Rectal smooth muscle tissue (tissue), 1 donor: ENCODE measurements around the gene PCDHGB3.
A peak's percentile ranks its signal among the peaks of the same experiment; 100 is the strongest.
"Not testable (repeated sequence)": the region's sequence is repeated elsewhere in the genome, so short reads cannot be mapped to it uniquely, and the experiment has no call there.

ENCODE experiments used
- H3K27ac ChIP-seq: one replicate; pipeline ENCODE4 v1.7.0; 2013; ENCODE audit warnings: low read depth, low read length, inconsistent platforms
- H3K27me3 ChIP-seq: one replicate; pipeline ENCODE4 v1.7.0; 2013; ENCODE audit warnings: low read length; ENCODE audit not compliant: control insufficient read depth, insufficient read depth
- H3K36me3 ChIP-seq: one replicate; pipeline ENCODE4 v1.7.0; 2013; ENCODE audit warnings: low read length; ENCODE audit not compliant: control insufficient read depth, insufficient read depth
- H3K4me1 ChIP-seq: one replicate; pipeline ENCODE4 v1.7.0; 2013; ENCODE audit warnings: low read length; ENCODE audit not compliant: control insufficient read depth, insufficient read depth
- H3K4me3 ChIP-seq: one replicate; pipeline ENCODE4 v1.7.0; 2013; ENCODE audit warnings: low read length
- H3K9ac ChIP-seq: one replicate; pipeline ENCODE4 v1.7.0; 2013; ENCODE audit warnings: low read length

PCDHGB3 gene

GRCh38 chr5:141366016-141366896, 3.8 kb upstream of the PCDHGB3 start:
- no peaks in the 10 kb centered on the region for H3K27me3 ChIP-seq
- H3K27ac ChIP-seq, result no peak overlapping the region
- no peaks in the 10 kb centered on the region for H3K4me1 ChIP-seq
- no peak overlapping the region for H3K9ac ChIP-seq
- no peaks in the 10 kb centered on the region for H3K36me3 ChIP-seq
- peak overlapping the region; percentile 44 for H3K4me3 ChIP-seq

- no peak overlapping the region for H3K27ac ChIP-seq
- peaks cover 3% of the 10 kb centered on the region for H3K36me3 ChIP-seq
- H3K9ac ChIP-seq, result no peak overlapping the region
- H3K4me1 ChIP-seq, result no peaks in the 10 kb centered on the region
- H3K4me3 ChIP-seq, result peak overlapping the region; percentile 30
- no peaks in the 10 kb centered on the region for H3K27me3 ChIP-seq
Measured at GRCh38 chr5:141371572-141372475, 1.8 kb downstream of the PCDHGB3 start.

- H3K36me3 ChIP-seq, result peaks cover 3% of the 10 kb centered on the region
- no peak within 1 kb of the TSS for H3K9ac ChIP-seq
- peak within 1 kb of the TSS; percentile 45 for H3K4me3 ChIP-seq
- no peak within 1 kb of the TSS for H3K27ac ChIP-seq
- no peaks in the 10 kb centered on the region for H3K4me1 ChIP-seq
- H3K27me3 ChIP-seq, result no peaks in the 10 kb centered on the region
Measured at GRCh38 chr5:141373673-141374317, 3.8 kb downstream of the PCDHGB3 start, which contains the start of gene PCDHGA6. PCDHGA6 (plus strand) TSS chr5:141373891; CDS start chr5:141374084, 193 bp downstream.

GRCh38 chr5:141374627-141375026, 4.6 kb downstream of the PCDHGB3 start:
- no peak overlapping the region for H3K27ac ChIP-seq
- peak overlapping the region; percentile 45 for H3K4me3 ChIP-seq
- H3K9ac ChIP-seq, result no peak overlapping the region
- H3K36me3 ChIP-seq, result peaks cover 3% of the 10 kb centered on the region
- no peaks in the 10 kb centered on the region for H3K27me3 ChIP-seq
- no peaks in the 10 kb centered on the region for H3K4me1 ChIP-seq

- H3K27me3 ChIP-seq, H3K27ac ChIP-seq, H3K9ac ChIP-seq, H3K4me1 ChIP-seq, H3K36me3 ChIP-seq, H3K4me3 ChIP-seq: not testable (repeated sequence)
Measured at GRCh38 chr5:141375444-141376155, 5.6 kb downstream of the PCDHGB3 start.

- Histone ChIP-seq H3K4me3 (peak within 1 kb of the TSS; percentile 23), H3K27ac (no peak within 1 kb of the TSS), H3K36me3 (no peaks in the 10 kb centered on the region), H3K9ac (no peak within 1 kb of the TSS), H3K4me1 (no peaks in the 10 kb centered on the region), H3K27me3 (no peaks in the 10 kb centered on the region)
Measured at GRCh38 chr5:141382469-141383294, 12.6 kb downstream of the PCDHGB3 start, which contains the start of gene PCDHGA7. PCDHGA7 (plus strand) TSS chr5:141382742; CDS start chr5:141382900, 158 bp downstream.

GRCh38 chr5:141383345-141383744, 13.3 kb downstream of the PCDHGB3 start:
- Histone ChIP-seq H3K27me3 (no peaks in the 10 kb centered on the region), H3K4me3 (peak overlapping the region; percentile 23)

GRCh38 chr5:141384471-141385267, 14.6 kb downstream of the PCDHGB3 start:
- Histone ChIP-seq H3K4me3 (peak overlapping the region; percentile 15), H3K27me3 (no peaks in the 10 kb centered on the region)

More at GRCh38 chr5:141383345-141383744, 13.3 kb downstream of the PCDHGB3 start:
- Histone ChIP-seq H3K9ac (no peak overlapping the region), H3K27ac (no peak overlapping the region), H3K36me3 (no peaks in the 10 kb centered on the region), H3K4me1 (no peaks in the 10 kb centered on the region)

GRCh38 chr5:141387557-141388311, 17.7 kb downstream of the PCDHGB3 start, which contains the start of gene PCDHGB4:
PCDHGB4 (plus strand) TSS chr5:141387698; CDS start chr5:141387885, 187 bp downstream.
- H3K4me1 ChIP-seq, H3K27ac ChIP-seq, H3K27me3 ChIP-seq, H3K36me3 ChIP-seq, H3K4me3 ChIP-seq, H3K9ac ChIP-seq: not testable (repeated sequence)

More at GRCh38 chr5:141384471-141385267, 14.6 kb downstream of the PCDHGB3 start:
- Histone ChIP-seq H3K27ac (no peak overlapping the region), H3K9ac (no peak overlapping the region), H3K36me3 (no peaks in the 10 kb centered on the region), H3K4me1 (no peaks in the 10 kb centered on the region)

GRCh38 chr5:141388661-141389060, 18.6 kb downstream of the PCDHGB3 start:
- no peaks in the 10 kb centered on the region for H3K4me1 ChIP-seq
- no peaks in the 10 kb centered on the region for H3K27me3 ChIP-seq
- H3K27ac ChIP-seq, result no peak overlapping the region
- H3K9ac ChIP-seq, result no peak overlapping the region
- H3K36me3 ChIP-seq, result no peaks in the 10 kb centered on the region
- H3K4me3 ChIP-seq, result no peak overlapping the region
